Measurements from ENCODE around the gene IL17A.

DNA sequence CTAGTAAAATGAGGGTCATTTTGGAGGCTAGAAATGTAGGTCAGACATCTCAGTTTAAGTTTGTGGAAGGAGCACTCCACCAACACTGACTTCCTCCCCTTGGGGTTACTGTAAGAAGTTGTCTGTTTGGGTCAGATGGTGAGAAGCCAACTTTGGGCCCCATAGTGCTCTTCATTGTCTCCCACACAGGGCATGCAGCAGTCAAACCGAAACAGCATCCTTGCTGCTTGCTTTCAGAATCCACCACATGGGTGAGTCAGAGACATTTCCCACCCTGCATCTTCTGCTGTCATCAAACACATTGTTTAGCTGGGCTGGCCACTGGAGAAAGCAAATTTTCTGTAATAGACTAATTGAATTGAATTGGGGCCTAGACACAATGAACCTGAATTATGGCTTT lies 41.3 kb downstream of the IL17A start:
- TF ChIP-seq CTCF (IDR thresholded peaks at IDR 0.05) = no peak
- no peak for TF ChIP-seq POLR2A (IDR thresholded peaks at IDR 0.05)
